ENCODE results near the gene PDE3A. TPM values are rescaled to one million over a fixed set of nuclear protein-coding genes. Genes with fewer than 3 reads are reported as not detected.

The PDE3A gene
- total RNA-seq, 1 experiment from 2014 or later: 0.12 TPM

GRCh38 chr12:20452496-20453010, 84.2 kb downstream of the PDE3A start:
- H3K4me3 ChIP-seq (replicated peaks in 1 of 2; ENCODE audit: low read depth in 1 of 2, low read length in 2 of 2): no peak overlapping the region
- H3K4me1 ChIP-seq (ENCODE audit: control insufficient read depth in 1 of 2, insufficient read depth in 2 of 2, low read length in 2 of 2): no peaks in the 10 kb centered on the region
- H3K9ac ChIP-seq (ENCODE audit: low read length): no peak overlapping the region
- H3K9me3 ChIP-seq (ENCODE audit: control insufficient read depth in 1 of 2, insufficient read depth in 1 of 2, low read depth in 1 of 2, low read length in 2 of 2): no peaks in the 10 kb centered on the region
- DNase-seq (ENCODE audit: low read depth, low spot score): no peak
- POLR2A ChIA-PET: no interaction called here
- H3K4me2 ChIP-seq (ENCODE audit: low read length): no peak overlapping the region
- CTCF ChIA-PET: no interaction called here
- no peaks in the 10 kb centered on the region for H3K9me2 ChIP-seq (ENCODE audit: insufficient read depth)
- no peaks in the 10 kb centered on the region for H3K79me2 ChIP-seq (ENCODE audit: insufficient read depth, low read length)
- TF ChIP-seq ZNF274 (IDR thresholded peaks at IDR 0.05; ENCODE audit: low read depth, low read length) (no peak), JUND (IDR thresholded peaks at IDR 0.05) (no peak), ZFX (IDR thresholded peaks at IDR 0.05) (no peak), RAD21 (IDR thresholded peaks at IDR 0.05; ENCODE audit: low read depth) (no peak), CBX3 (IDR thresholded peaks at IDR 0.05; ENCODE audit: low read depth) (no peak), MAX (IDR thresholded peaks at IDR 0.05) (no peak), EZH2 (IDR thresholded peaks at IDR 0.05) (no peak), ATF3 (IDR thresholded peaks at IDR 0.05) (no peak), EZH2phosphoT487 (IDR thresholded peaks at IDR 0.05; ENCODE audit: borderline replicate concordance) (no peak), SIN3A (IDR thresholded peaks at IDR 0.05; ENCODE audit: low read depth) (no peak), YY1 (IDR thresholded peaks at IDR 0.05; ENCODE audit: extremely low read depth, insufficient replicate concordance, low read depth, low read length) (no peak)
- TF ChIP-seq, protein P1, sequence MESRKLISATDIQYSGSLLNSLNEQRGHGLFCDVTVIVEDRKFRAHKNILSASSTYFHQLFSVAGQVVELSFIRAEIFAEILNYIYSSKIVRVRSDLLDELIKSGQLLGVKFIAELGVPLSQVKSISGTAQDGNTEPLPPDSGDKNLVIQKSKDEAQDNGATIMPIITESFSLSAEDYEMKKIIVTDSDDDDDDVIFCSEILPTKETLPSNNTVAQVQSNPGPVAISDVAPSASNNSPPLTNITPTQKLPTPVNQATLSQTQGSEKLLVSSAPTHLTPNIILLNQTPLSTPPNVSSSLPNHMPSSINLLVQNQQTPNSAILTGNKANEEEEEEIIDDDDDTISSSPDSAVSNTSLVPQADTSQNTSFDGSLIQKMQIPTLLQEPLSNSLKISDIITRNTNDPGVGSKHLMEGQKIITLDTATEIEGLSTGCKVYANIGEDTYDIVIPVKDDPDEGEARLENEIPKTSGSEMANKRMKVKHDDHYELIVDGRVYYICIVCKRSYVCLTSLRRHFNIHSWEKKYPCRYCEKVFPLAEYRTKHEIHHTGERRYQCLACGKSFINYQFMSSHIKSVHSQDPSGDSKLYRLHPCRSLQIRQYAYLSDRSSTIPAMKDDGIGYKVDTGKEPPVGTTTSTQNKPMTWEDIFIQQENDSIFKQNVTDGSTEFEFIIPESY (IDR thresholded peaks at IDR 0.05; ENCODE audit: extremely low read depth, insufficient replicate concordance, low read length): no peak
- TF ChIP-seq, protein P2, sequence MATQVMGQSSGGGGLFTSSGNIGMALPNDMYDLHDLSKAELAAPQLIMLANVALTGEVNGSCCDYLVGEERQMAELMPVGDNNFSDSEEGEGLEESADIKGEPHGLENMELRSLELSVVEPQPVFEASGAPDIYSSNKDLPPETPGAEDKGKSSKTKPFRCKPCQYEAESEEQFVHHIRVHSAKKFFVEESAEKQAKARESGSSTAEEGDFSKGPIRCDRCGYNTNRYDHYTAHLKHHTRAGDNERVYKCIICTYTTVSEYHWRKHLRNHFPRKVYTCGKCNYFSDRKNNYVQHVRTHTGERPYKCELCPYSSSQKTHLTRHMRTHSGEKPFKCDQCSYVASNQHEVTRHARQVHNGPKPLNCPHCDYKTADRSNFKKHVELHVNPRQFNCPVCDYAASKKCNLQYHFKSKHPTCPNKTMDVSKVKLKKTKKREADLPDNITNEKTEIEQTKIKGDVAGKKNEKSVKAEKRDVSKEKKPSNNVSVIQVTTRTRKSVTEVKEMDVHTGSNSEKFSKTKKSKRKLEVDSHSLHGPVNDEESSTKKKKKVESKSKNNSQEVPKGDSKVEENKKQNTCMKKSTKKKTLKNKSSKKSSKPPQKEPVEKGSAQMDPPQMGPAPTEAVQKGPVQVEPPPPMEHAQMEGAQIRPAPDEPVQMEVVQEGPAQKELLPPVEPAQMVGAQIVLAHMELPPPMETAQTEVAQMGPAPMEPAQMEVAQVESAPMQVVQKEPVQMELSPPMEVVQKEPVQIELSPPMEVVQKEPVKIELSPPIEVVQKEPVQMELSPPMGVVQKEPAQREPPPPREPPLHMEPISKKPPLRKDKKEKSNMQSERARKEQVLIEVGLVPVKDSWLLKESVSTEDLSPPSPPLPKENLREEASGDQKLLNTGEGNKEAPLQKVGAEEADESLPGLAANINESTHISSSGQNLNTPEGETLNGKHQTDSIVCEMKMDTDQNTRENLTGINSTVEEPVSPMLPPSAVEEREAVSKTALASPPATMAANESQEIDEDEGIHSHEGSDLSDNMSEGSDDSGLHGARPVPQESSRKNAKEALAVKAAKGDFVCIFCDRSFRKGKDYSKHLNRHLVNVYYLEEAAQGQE (IDR thresholded peaks at IDR 0.05; ENCODE audit: low read depth): no peak
- H2AFZ ChIP-seq (ENCODE audit: low read depth, low read length, poor library complexity, severe bottlenecking): no peak overlapping the region
- no TSS peak for BruUV-seq (replicated peaks)
- H4K20me1 ChIP-seq (ENCODE audit: insufficient read depth): no peaks in the 10 kb centered on the region
- RAD21 ChIA-PET (ENCODE audit: low non-redundant PET in 1 of 2, low total read pairs in 2 of 2, uncharacterized antibody in 2 of 2, unreplicated experiment in 2 of 2): no interaction called here
- intact Hi-C loops (cut with micrococcal nuclease): no loop called here
- H3K27me3 ChIP-seq (ENCODE audit: insufficient read depth, low read length): no peaks in the 10 kb centered on the region
- no peak overlapping the region for H3K27ac ChIP-seq (ENCODE audit: low read depth, low read length)
- no peak for ATAC-seq
- H3K36me3 ChIP-seq (ENCODE audit: control insufficient read depth in 1 of 2, insufficient read depth in 2 of 2, low read length in 2 of 2): no peaks in the 10 kb centered on the region

All from HCT116 (cell line).